Thyroid gland (tissue), 4 donors: ENCODE data around the gene MIA. TPM values are rescaled to one million over a fixed set of nuclear protein-coding genes. Genes with fewer than 3 reads are reported as not detected.

Experiments
- DNase-seq, 2 donors: peaks; one replicate each; pipeline ENCODE4 v3.0.0-alpha.2; 2019
- H3K27ac ChIP-seq, 3 donors: fragments of 200-600 bp; sonication (generic); 1 replicate in 2 of 3; 2 replicates in 1 of 3; pipeline ENCODE4 v1.5.1; 2016 to 2019; ENCODE audit warnings: mild to moderate bottlenecking in 1 of 3, moderate library complexity in 1 of 3
- H3K27me3 ChIP-seq: fragments of 200-600 bp; sonication (generic); one replicate; pipeline ENCODE4 v1.5.1; 2019
- H3K36me3 ChIP-seq, 2 donors: fragments of 200-600 bp; sonication (generic); one replicate each; pipeline ENCODE4 v1.5.1; 2016 to 2019
- H3K4me1 ChIP-seq, 2 donors: fragments of 200-600 bp; sonication (generic); one replicate each; pipeline ENCODE4 v1.5.1; 2017 to 2019
- H3K4me3 ChIP-seq, 3 donors: fragments of 200-600 bp; sonication (generic); replicated peaks in 1 of 3; 1 replicate in 2 of 3; 2 replicates in 1 of 3; pipeline ENCODE4 v1.5.1; 2016; ENCODE audit warnings: mild to moderate bottlenecking in 1 of 3
- H3K9me3 ChIP-seq: fragments of 200-600 bp; sonication (generic); one replicate; pipeline ENCODE4 v1.5.1; 2017
- CTCF ChIP-seq, 6 experiments: fragments of 200-600 bp in 3 of 6; fragments of 450-650 bp in 3 of 6; sonication (generic) in 3 of 6; IDR thresholded peaks; one replicate each; pipeline ENCODE4 v1.5.1; 2016 to 2019; ENCODE audit warnings: antibody characterized with exemption in 6 of 6, mild to moderate bottlenecking in 2 of 6, inconsistent platforms in 1 of 6, moderate library complexity in 1 of 6
- POLR2A ChIP-seq, 2 donors: fragments of 450-650 bp; IDR thresholded peaks; one replicate each; pipeline ENCODE4 v1.6.1; 2017; ENCODE audit warnings: antibody characterized with exemption in 2 of 2, mild to moderate bottlenecking in 2 of 2, moderate library complexity in 1 of 2
- WGBS, 2 donors: methylation state at CpG; one replicate each; pipeline ENCODE4 v1.1.5; 2017; 5-methylcytosine and 5-hydroxymethylcytosine counted together
- intact Hi-C: fragments of 100-400 bp; cut with DNase I; formaldehyde crosslinking; loops from one replicate; pipeline ENCODE4 v1.15.1; 2023
- total RNA-seq, 4 donors: library from RNA; depleted of rRNA; stranded (reverse); fragments of >200 nt; gene quantifications; one replicate each; pipeline ENCODE4 v1.2.3, GENCODE V29; 2016

The MIA gene
- total RNA-seq, 4 donors from 2014 or later, result not detected

GRCh38 chr19:40776364-40776763 lies 1.0 kb downstream of the MIA start:
- H3K36me3 ChIP-seq, result no peaks in the 10 kb centered on the region
- H3K4me1 ChIP-seq, result peaks cover 12 to 14% of the 10 kb centered on the region in 2 donors
- H3K4me3 ChIP-seq, result no peak overlapping the region
- 76 to 78% methylated on average over 7 of the region's 7 CpGs for WGBS, 2 donors
- no peaks in the 10 kb centered on the region for H3K9me3 ChIP-seq
- no peak overlapping the region for H3K27ac ChIP-seq
- TF ChIP-seq POLR2A (IDR thresholded peaks at IDR 0.05), result no peak
- no peak for TF ChIP-seq CTCF (IDR thresholded peaks at IDR 0.05)
- DNase-seq, result no peak
- no peaks in the 10 kb centered on the region for H3K27me3 ChIP-seq
- intact Hi-C loops, result no loop called here

DNA sequence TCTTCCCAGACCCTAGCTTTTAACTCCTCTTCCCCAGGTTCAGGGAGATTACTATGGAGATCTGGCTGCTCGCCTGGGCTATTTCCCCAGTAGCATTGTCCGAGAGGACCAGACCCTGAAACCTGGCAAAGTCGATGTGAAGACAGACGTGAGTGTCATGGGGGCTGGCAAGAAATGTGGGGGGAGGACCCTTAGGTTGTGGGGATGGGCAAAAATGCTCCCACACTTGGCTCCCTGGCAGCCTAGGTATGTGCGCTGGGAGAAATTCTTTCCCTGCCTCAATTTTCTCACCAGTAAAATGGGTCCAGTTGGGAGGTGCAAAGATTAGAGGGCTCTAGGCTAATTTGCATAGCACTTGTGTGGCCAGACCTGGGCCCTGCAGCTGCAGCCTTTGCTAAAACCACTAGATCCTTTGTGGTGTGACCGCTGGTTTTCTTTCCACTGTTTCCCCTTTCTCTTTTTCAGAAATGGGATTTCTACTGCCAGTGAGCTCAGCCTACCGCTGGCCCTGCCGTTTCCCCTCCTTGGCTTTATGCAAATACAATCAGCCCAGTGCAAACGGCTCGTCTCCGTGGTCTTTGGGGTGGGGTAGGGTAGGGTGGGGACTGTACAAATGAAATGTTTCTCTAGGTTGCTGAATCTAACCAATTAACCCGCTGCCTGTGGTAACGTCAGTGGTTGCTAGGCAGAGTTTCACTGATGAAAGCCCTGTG lies 1.8 kb downstream of the MIA start:
- Histone ChIP-seq H3K9me3 (no peaks in the 10 kb centered on the region), H3K27me3 (no peaks in the 10 kb centered on the region), H3K36me3 (no peaks in the 10 kb centered on the region), H3K4me3 (peak overlapping the region in 2 of 3 donors; percentile 31 to 63), H3K27ac (peak overlapping the region; percentile 62 to 88 (median 88)), H3K4me1 (peaks cover 12 to 14% of the 10 kb centered on the region in 2 donors)
- intact Hi-C loops, result no loop called here
- 14 to 17% methylated on average over 13 of the region's 13 CpGs for WGBS, 2 donors
- peak; percentile 91 to 92 for DNase-seq
- TF ChIP-seq POLR2A (IDR thresholded peaks at IDR 0.05), result no peak
- TF ChIP-seq CTCF (IDR thresholded peaks at IDR 0.05), result no peak

GRCh38 chr19:40777645-40777936 lies 2.3 kb downstream of the MIA start:
- peak overlapping the region in 2 of 3 donors; percentile 31 to 63 for H3K4me3 ChIP-seq
- TF ChIP-seq POLR2A (IDR thresholded peaks at IDR 0.05), result no peak
- no peak for TF ChIP-seq CTCF (IDR thresholded peaks at IDR 0.05)

GRCh38 chr19:40777937-40778705 lies 2.8 kb downstream of the MIA start, which contains the start of gene RAB4B:
Gene RAB4B, plus strand, starts transcription at chr19:40778247. Its CDS starts 129 bp downstream, at chr19:40778376.
- Histone ChIP-seq H3K27me3 (no peaks in the 10 kb centered on the region), H3K36me3 (no peaks in the 10 kb centered on the region), H3K4me3 (peak within 1 kb of the TSS; percentile 2 to 63 (median 50)), H3K9me3 (no peaks in the 10 kb centered on the region), H3K4me1 (peaks cover 12 to 14% of the 10 kb centered on the region in 2 donors), H3K27ac (peak within 1 kb of the TSS; percentile 64 to 88 (median 88))
- DNase-seq, result peak; percentile 100
- intact Hi-C loops, result no loop called here
- peak; percentile 56 to 75 for TF ChIP-seq POLR2A (IDR thresholded peaks at IDR 0.05)
- peak in 3 of 6 experiments; percentile 14 to 25 (median 21) for TF ChIP-seq CTCF (IDR thresholded peaks at IDR 0.05)
- WGBS, 2 donors, result 0 to 1% methylated on average over 35 to 52 of the region's 56 CpGs

More at GRCh38 chr19:40777645-40777936, 2.3 kb downstream of the MIA start:
- WGBS, 2 donors, result 0% methylated on average over 10 of the region's 10 CpGs
- Histone ChIP-seq H3K27me3 (no peaks in the 10 kb centered on the region), H3K4me1 (peaks cover 12 to 14% of the 10 kb centered on the region in 2 donors), H3K9me3 (no peaks in the 10 kb centered on the region), H3K36me3 (no peaks in the 10 kb centered on the region), H3K27ac (peak overlapping the region; percentile 62 to 88 (median 88))
- intact Hi-C loops, result no loop called here
- no peak for DNase-seq
